ENCODE measurements around the gene IQCE.

GRCh38 chr7:2654059-2654458 is 95.3 kb downstream of the IQCE start:
- no peak for TF ChIP-seq CTCF (IDR thresholded peaks at IDR 0.05; ENCODE audit: low read length)
- no peak for TF ChIP-seq EZH2phosphoT487 (IDR thresholded peaks at IDR 0.05; ENCODE audit: low read length)

All from MM.1S (cell line).